Measurements from ENCODE around the gene SVEP1.

The SVEP1 gene

DNA sequence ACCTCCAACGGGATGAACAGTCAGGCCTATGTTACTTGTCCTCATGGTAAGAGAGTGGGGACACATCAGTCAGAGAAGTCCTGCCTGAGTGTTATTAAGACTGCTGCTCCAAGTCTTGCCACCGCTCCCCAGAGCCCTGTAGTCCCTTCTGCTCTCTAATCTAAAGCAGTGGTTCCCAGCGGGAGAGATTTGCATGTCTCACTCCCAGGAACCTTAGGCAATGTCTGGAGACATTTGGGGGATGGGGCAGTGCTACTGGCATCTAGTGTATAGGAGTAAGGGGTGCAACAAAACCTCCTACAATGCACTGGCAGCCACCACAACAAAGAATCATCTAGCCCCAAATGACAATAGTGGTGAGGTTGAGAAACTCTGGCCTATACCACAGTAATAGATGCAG, 2.6 kb upstream of the SVEP1 start:
- Histone ChIP-seq H3K27me3 (ENCODE audit: control insufficient read depth, low read length) (0 out of 2 replicates have a peak, but pooled peaks cover 4% of the 10 kb centered on the region), H3K27ac (ENCODE audit: low read depth, low read length) (no peak overlapping the region), H3F3A (ENCODE audit: control insufficient read depth, insufficient read depth) (no peaks in the 10 kb centered on the region), H3K4me3 (ENCODE audit: low read length) (no peak overlapping the region), H3K4me2 (ENCODE audit: low read length) (no peak overlapping the region), H4K20me1 (ENCODE audit: control insufficient read depth, insufficient read depth, low read depth, low read length) (no peaks in the 10 kb centered on the region), H3K9me3 (ENCODE audit: control insufficient read depth, insufficient read depth, low read length) (no peaks in the 10 kb centered on the region), H3K79me2 (ENCODE audit: control insufficient read depth, low read length) (no peaks in the 10 kb centered on the region), H3K4me1 (ENCODE audit: control insufficient read depth, low read length) (no peaks in the 10 kb centered on the region), H3K9me2 (replicated peaks; ENCODE audit: control insufficient read depth, low read length) (no peaks in the 10 kb centered on the region), H3K36me3 (ENCODE audit: control insufficient read depth, low read length) (no peaks in the 10 kb centered on the region)
- no peak for TF ChIP-seq EZH2phosphoT487 (IDR thresholded peaks at IDR 0.05; ENCODE audit: borderline replicate concordance, low read length)
- no peak for TF ChIP-seq CTCF (IDR thresholded peaks at IDR 0.05; ENCODE audit: low read depth, low read length, poor library complexity, severe bottlenecking)

GRCh38 chr9:110580850-110581249, 1.3 kb upstream of the SVEP1 start:
- H3F3A ChIP-seq (ENCODE audit: control insufficient read depth, insufficient read depth), result no peaks in the 10 kb centered on the region
- no peaks in the 10 kb centered on the region for H3K79me2 ChIP-seq (ENCODE audit: control insufficient read depth, low read length)
- H3K9me2 ChIP-seq (replicated peaks; ENCODE audit: control insufficient read depth, low read length), result no peaks in the 10 kb centered on the region
- H3K4me1 ChIP-seq (ENCODE audit: control insufficient read depth, low read length), result no peaks in the 10 kb centered on the region
- H3K4me2 ChIP-seq (ENCODE audit: low read length), result no peak overlapping the region
- no peaks in the 10 kb centered on the region for H4K20me1 ChIP-seq (ENCODE audit: control insufficient read depth, insufficient read depth, low read depth, low read length)
- H3K27me3 ChIP-seq (ENCODE audit: control insufficient read depth, low read length), result 0 out of 2 replicates have a peak, but pooled peaks cover 4% of the 10 kb centered on the region
- H3K9me3 ChIP-seq (ENCODE audit: control insufficient read depth, insufficient read depth, low read length), result no peaks in the 10 kb centered on the region
- no peak for TF ChIP-seq EZH2phosphoT487 (IDR thresholded peaks at IDR 0.05; ENCODE audit: borderline replicate concordance, low read length)
- no peak for TF ChIP-seq CTCF (IDR thresholded peaks at IDR 0.05; ENCODE audit: low read depth, low read length, poor library complexity, severe bottlenecking)
- no peak overlapping the region for H3K27ac ChIP-seq (ENCODE audit: low read depth, low read length)
- H3K36me3 ChIP-seq (ENCODE audit: control insufficient read depth, low read length), result no peaks in the 10 kb centered on the region
- H3K4me3 ChIP-seq (ENCODE audit: low read length), result no peak overlapping the region

DNA sequence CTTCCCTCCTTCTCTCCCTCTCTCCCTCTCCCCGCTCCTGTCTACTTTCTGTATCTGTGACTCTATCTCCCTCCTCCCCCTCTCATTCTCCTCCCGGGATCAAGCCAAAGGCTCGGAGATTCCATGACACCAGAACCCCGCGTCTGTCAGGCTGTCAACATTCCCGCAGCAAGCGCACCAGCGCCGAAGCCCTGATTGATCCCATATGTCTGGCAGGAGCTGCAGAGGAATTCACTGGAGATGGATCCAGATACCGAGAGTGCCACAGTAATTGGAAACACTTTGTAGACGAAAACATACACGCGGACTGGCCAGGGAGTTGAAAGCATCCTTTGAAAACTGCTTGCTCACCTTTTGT, 300 bp upstream of the SVEP1 start:
- H3F3A ChIP-seq (ENCODE audit: control insufficient read depth, insufficient read depth), result no peaks in the 10 kb centered on the region
- no peaks in the 10 kb centered on the region for H3K36me3 ChIP-seq (ENCODE audit: control insufficient read depth, low read length)
- no peak overlapping the region for H3K4me3 ChIP-seq (ENCODE audit: low read length)
- 0 out of 2 replicates have a peak, but pooled peaks cover 4% of the 10 kb centered on the region for H3K27me3 ChIP-seq (ENCODE audit: control insufficient read depth, low read length)
- H3K79me2 ChIP-seq (ENCODE audit: control insufficient read depth, low read length), result no peaks in the 10 kb centered on the region
- H3K4me2 ChIP-seq (ENCODE audit: low read length), result no peak overlapping the region
- TF ChIP-seq CTCF (IDR thresholded peaks at IDR 0.05; ENCODE audit: low read depth, low read length, poor library complexity, severe bottlenecking) (no peak), EZH2phosphoT487 (IDR thresholded peaks at IDR 0.05; ENCODE audit: borderline replicate concordance, low read length) (no peak)
- no peaks in the 10 kb centered on the region for H3K9me2 ChIP-seq (replicated peaks; ENCODE audit: control insufficient read depth, low read length)
- H3K4me1 ChIP-seq (ENCODE audit: control insufficient read depth, low read length), result no peaks in the 10 kb centered on the region
- H3K9me3 ChIP-seq (ENCODE audit: control insufficient read depth, insufficient read depth, low read length), result no peaks in the 10 kb centered on the region
- no peak overlapping the region for H3K27ac ChIP-seq (ENCODE audit: low read depth, low read length)
- no peaks in the 10 kb centered on the region for H4K20me1 ChIP-seq (ENCODE audit: control insufficient read depth, insufficient read depth, low read depth, low read length)

All from DOHH2 (cell line).